Body of pancreas (tissue), 4 donors: ENCODE results near the gene LARP1. TPM values are rescaled to one million over a fixed set of nuclear protein-coding genes. Genes with fewer than 3 reads are reported as not detected.
"Not testable (repeated sequence)": the region's sequence is repeated elsewhere in the genome, so short reads cannot be mapped to it uniquely, and the experiment has no call there.

Source experiments
- ATAC-seq: fragments of 150-250 bp; one replicate; pipeline ENCODE4 v1.9.1; 2016
- DNase-seq, 4 donors: peaks; one replicate each; pipeline ENCODE4 v3.0.0-alpha.2; 2019
- H3K27ac ChIP-seq, 4 donors: fragments of 200-600 bp; sonication (generic); 1 replicate in 3 of 4; 2 replicates in 1 of 4; pipeline versions ENCODE4 v1.5.1 to v1.6.1; 2016 to 2019; ENCODE audit warnings: mild to moderate bottlenecking in 1 of 4, mixed read lengths in 1 of 4, moderate library complexity in 1 of 4
- H3K27me3 ChIP-seq, 2 donors: fragments of 200-600 bp; sonication (generic); one replicate each; pipeline ENCODE4 v1.6.0; 2016; ENCODE audit warnings: mild to moderate bottlenecking in 1 of 2
- H3K36me3 ChIP-seq, 2 donors: fragments of 200-600 bp; sonication (generic); replicated peaks in 1 of 2; 2 replicates each; pipeline ENCODE4 v1.5.1; 2016; ENCODE audit warnings: low read depth in 2 of 2; ENCODE audit not compliant: insufficient read depth in 1 of 2
- H3K4me1 ChIP-seq: fragments of 200-600 bp; sonication (generic); one replicate; pipeline ENCODE4 v1.6.0; 2016
- H3K4me3 ChIP-seq, 2 donors: fragments of 200-600 bp; sonication (generic); 1 replicate in 1 of 2; 2 replicates in 1 of 2; pipeline ENCODE4 v1.5.1; 2016 to 2019
- H3K9me3 ChIP-seq, 3 donors: fragments of 200-600 bp; sonication (generic); 1 replicate in 2 of 3; 2 replicates in 1 of 3; pipeline ENCODE4 v1.5.1; 2016
- CTCF ChIP-seq, 7 experiments: fragments of 450-650 bp in 4 of 7; fragments of 200-600 bp in 3 of 7; sonication (generic) in 3 of 7; IDR thresholded peaks; one replicate each; pipeline ENCODE4 v1.5.1; 2016 to 2019; ENCODE audit warnings: antibody characterized with exemption in 7 of 7
- POLR2A ChIP-seq, 3 donors: fragments of 450-650 bp; IDR thresholded peaks; one replicate each; pipeline ENCODE4 v1.6.1; 2016; ENCODE audit warnings: antibody characterized with exemption in 3 of 3, mild to moderate bottlenecking in 2 of 3
- WGBS, 2 donors: methylation state at CpG; one replicate each; pipeline ENCODE4 v1.1.5; 2017; 5-methylcytosine and 5-hydroxymethylcytosine counted together
- intact Hi-C: fragments of 100-400 bp; cut with DNase I; formaldehyde crosslinking; loops from one replicate; pipeline ENCODE4 v1.15.1; 2023
- total RNA-seq, 2 donors: library from RNA; depleted of rRNA; stranded (reverse); fragments of >200 nt; gene quantifications; one replicate each; pipeline ENCODE4 v1.1.0, GENCODE V29; 2016

LARP1 gene
- total RNA-seq, 2 donors from 2014 or later: 96.2 to 151 TPM

GRCh38 chr5:154728939-154729588, 26.1 kb upstream of the LARP1 start:
- no peak for DNase-seq
- TF ChIP-seq POLR2A (IDR thresholded peaks at IDR 0.05) (no peak), CTCF (IDR thresholded peaks at IDR 0.05) (no peak)
- no peaks in the 10 kb centered on the region for H3K27me3 ChIP-seq
- no peak overlapping the region for H3K4me3 ChIP-seq
- intact Hi-C loops: no loop called here
- H3K4me1 ChIP-seq: peaks cover 41% of the 10 kb centered on the region
- ATAC-seq: no peak
- H3K36me3 ChIP-seq: no peaks in the 10 kb centered on the region
- peak overlapping the region in 2 of 4 donors; percentile 15 to 36 for H3K27ac ChIP-seq
- 83 to 87% methylated on average over 3 of the region's 3 CpGs for WGBS, 2 donors
- H3K9me3 ChIP-seq: no peaks in the 10 kb centered on the region

GRCh38 chr5:154729613-154730012, 25.6 kb upstream of the LARP1 start:
- intact Hi-C loops: no loop called here
- WGBS, 2 donors: 43 to 47% methylated on average over 3 of the region's 3 CpGs
- TF ChIP-seq CTCF (IDR thresholded peaks at IDR 0.05): no peak
- no peak for TF ChIP-seq POLR2A (IDR thresholded peaks at IDR 0.05)
- H3K36me3 ChIP-seq: no peaks in the 10 kb centered on the region
- peak; percentile 30 to 65 (median 50) for DNase-seq
- H3K4me3 ChIP-seq: no peak overlapping the region
- H3K27me3 ChIP-seq: no peaks in the 10 kb centered on the region
- ATAC-seq: peak; percentile 55
- peak overlapping the region in 1 of 4 donors; percentile 36 for H3K27ac ChIP-seq
- peaks cover 36% of the 10 kb centered on the region for H3K4me1 ChIP-seq
- H3K9me3 ChIP-seq: no peaks in the 10 kb centered on the region

- H3K36me3 ChIP-seq, H3K9me3 ChIP-seq, H3K4me3 ChIP-seq, DNase-seq, intact Hi-C loops, H3K27ac ChIP-seq, ATAC-seq, H3K27me3 ChIP-seq: not testable (repeated sequence)
- peaks cover 34% of the 10 kb centered on the region for H3K4me1 ChIP-seq
- 95 to 97% methylated on average over 8 of the region's 8 CpGs for WGBS, 2 donors
These were observed 24.4 kb upstream of the LARP1 start for GRCh38 chr5:154730761-154731160.

- Histone ChIP-seq H3K27ac (no peak overlapping the region), H3K4me1 (peaks cover 19% of the 10 kb centered on the region), H3K27me3 (no peaks in the 10 kb centered on the region), H3K9me3 (no peaks in the 10 kb centered on the region), H3K36me3 (no peaks in the 10 kb centered on the region), H3K4me3 (no peak overlapping the region)
- no peak for TF ChIP-seq POLR2A (IDR thresholded peaks at IDR 0.05)
- peak in 2 of 7 experiments; percentile 4 to 9 for TF ChIP-seq CTCF (IDR thresholded peaks at IDR 0.05)
- 86 to 97% methylated on average over 1 of the region's 1 CpG for WGBS, 2 donors
- intact Hi-C loops: no loop called here
- ATAC-seq (no peak), DNase-seq (no peak)
These were observed 23.0 kb upstream of the LARP1 start for GRCh38 chr5:154732212-154732611.

GRCh38 chr5:154734370-154735248, 20.6 kb upstream of the LARP1 start:
- H3K27me3 ChIP-seq: no peaks in the 10 kb centered on the region
- TF ChIP-seq POLR2A (IDR thresholded peaks at IDR 0.05) (no peak), CTCF (IDR thresholded peaks at IDR 0.05) (no peak)
- ATAC-seq (no peak), DNase-seq (no peak)
- H3K27ac ChIP-seq: no peak overlapping the region
- no peaks in the 10 kb centered on the region for H3K9me3 ChIP-seq
- no peak overlapping the region for H3K4me3 ChIP-seq
- no peaks in the 10 kb centered on the region for H3K36me3 ChIP-seq
- intact Hi-C loops: no loop called here
- peaks cover 8% of the 10 kb centered on the region for H3K4me1 ChIP-seq
- 75 to 85% methylated on average over 7 of the region's 7 CpGs for WGBS, 2 donors

- 97 to 98% methylated on average over 7 of the region's 7 CpGs for WGBS, 2 donors
- intact Hi-C loops: not testable (repeated sequence)
These were observed 19.8 kb upstream of the LARP1 start for GRCh38 chr5:154735362-154735761.

GRCh38 chr5:154736372-154736771, 18.8 kb upstream of the LARP1 start:
- DNase-seq, H3K4me3 ChIP-seq, H3K27ac ChIP-seq, intact Hi-C loops, H3K27me3 ChIP-seq, H3K9me3 ChIP-seq, ATAC-seq, H3K36me3 ChIP-seq: not testable (repeated sequence)
- WGBS, 2 donors: 95 to 100% methylated on average over 1 of the region's 1 CpG
- H3K4me1 ChIP-seq: peaks cover 17% of the 10 kb centered on the region

More at GRCh38 chr5:154735362-154735761, 19.8 kb upstream of the LARP1 start:
- not testable (repeated sequence) for H3K4me1 ChIP-seq, ATAC-seq, H3K36me3 ChIP-seq, H3K4me3 ChIP-seq, DNase-seq, H3K27me3 ChIP-seq, H3K9me3 ChIP-seq, H3K27ac ChIP-seq
